Epithelial cell of proximal tubule (primary cell): ENCODE results near the gene ZNF320. TPM values are rescaled to one million over a fixed set of nuclear protein-coding genes. Genes with fewer than 3 reads are reported as not detected.
"Not testable (repeated sequence)": the region's sequence is repeated elsewhere in the genome, so short reads cannot be mapped to it uniquely, and the experiment has no call there.

Experiments
- DNase-seq: peaks from one replicate; pipeline ENCODE4 v3.0.0-alpha.2; 2011; ENCODE audit warnings: low read depth
- H3K4me3 ChIP-seq: 2 replicates; pipeline ENCODE4 v1.5.1; 2011; ENCODE audit warnings: low read depth, mild to moderate bottlenecking, low read length
- total RNA-seq: library from RNA; depleted of rRNA; stranded (reverse); fragments of >200 nt; gene quantifications from 2 replicates; pipeline ENCODE4 v1.2.3, GENCODE V29; 2015
- TF ChIP-seq, protein P1 (sequence below): conservative IDR thresholded peaks from 2 replicates; pipeline ENCODE4 v1.5.1; 2012; ENCODE audit warnings: low read depth, mild to moderate bottlenecking, low read length

Gene ZNF320
- total RNA-seq, 1 donor from 2014 or later, result 18.9 TPM

GRCh38 chr19:52923778-52924593 lies 26.6 kb upstream of the ZNF320 start:
- DNase-seq, result no peak
- peak overlapping the region; percentile 90 for H3K4me3 ChIP-seq
- TF ChIP-seq, protein P1, sequence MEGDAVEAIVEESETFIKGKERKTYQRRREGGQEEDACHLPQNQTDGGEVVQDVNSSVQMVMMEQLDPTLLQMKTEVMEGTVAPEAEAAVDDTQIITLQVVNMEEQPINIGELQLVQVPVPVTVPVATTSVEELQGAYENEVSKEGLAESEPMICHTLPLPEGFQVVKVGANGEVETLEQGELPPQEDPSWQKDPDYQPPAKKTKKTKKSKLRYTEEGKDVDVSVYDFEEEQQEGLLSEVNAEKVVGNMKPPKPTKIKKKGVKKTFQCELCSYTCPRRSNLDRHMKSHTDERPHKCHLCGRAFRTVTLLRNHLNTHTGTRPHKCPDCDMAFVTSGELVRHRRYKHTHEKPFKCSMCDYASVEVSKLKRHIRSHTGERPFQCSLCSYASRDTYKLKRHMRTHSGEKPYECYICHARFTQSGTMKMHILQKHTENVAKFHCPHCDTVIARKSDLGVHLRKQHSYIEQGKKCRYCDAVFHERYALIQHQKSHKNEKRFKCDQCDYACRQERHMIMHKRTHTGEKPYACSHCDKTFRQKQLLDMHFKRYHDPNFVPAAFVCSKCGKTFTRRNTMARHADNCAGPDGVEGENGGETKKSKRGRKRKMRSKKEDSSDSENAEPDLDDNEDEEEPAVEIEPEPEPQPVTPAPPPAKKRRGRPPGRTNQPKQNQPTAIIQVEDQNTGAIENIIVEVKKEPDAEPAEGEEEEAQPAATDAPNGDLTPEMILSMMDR, result no peak

- DNase-seq, result no peak
- TF ChIP-seq, protein P1, result no peak
- peak within 1 kb of the TSS; percentile 90 for H3K4me3 ChIP-seq
Measured at GRCh38 chr19:52922841-52923777, 25.7 kb upstream of the ZNF320 start, which contains the start of gene ZNF888. TSS of gene ZNF888 (minus strand) at chr19:52923428. CDS start at chr19:52917873, 5,555 bp downstream.

- no peak for DNase-seq
- no peak overlapping the region for H3K4me3 ChIP-seq
- TF ChIP-seq, protein P1, result no peak
Measured at GRCh38 chr19:52917531-52917930, 20.1 kb upstream of the ZNF320 start.

- no peak overlapping the region for H3K4me3 ChIP-seq
- no peak for DNase-seq
- TF ChIP-seq, protein P1, result no peak
Measured at GRCh38 chr19:52910648-52911047, 13.2 kb upstream of the ZNF320 start.

GRCh38 chr19:52904052-52904780 lies 6.8 kb upstream of the ZNF320 start:
- DNase-seq, result not testable (repeated sequence)

DNA sequence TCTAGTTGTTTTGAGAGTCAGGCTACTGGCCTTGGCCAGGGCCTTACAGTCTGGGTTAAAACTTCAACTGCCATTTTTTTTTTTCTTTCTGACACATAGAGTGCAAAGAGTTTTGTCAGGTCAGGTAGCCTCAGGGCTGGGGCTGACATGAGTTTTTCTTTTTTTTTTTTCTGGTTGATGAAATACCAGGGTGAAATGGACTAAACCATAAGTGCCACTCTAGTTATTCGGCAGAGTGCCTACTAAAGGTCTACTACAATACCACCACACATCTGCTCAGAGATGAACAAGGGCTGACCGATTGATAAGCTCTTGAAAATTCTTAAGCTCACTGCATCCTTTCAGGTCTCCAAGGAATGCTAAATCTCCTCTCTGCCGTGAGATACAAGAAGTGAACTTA lies 4.4 kb upstream of the ZNF320 start:
- H3K4me3 ChIP-seq, result no peak overlapping the region
- TF ChIP-seq, protein P1, result no peak
- DNase-seq, result no peak

More at GRCh38 chr19:52904052-52904780, 6.8 kb upstream of the ZNF320 start:
- not testable (repeated sequence) for H3K4me3 ChIP-seq

GRCh38 chr19:52898596-52898995 lies 1.2 kb upstream of the ZNF320 start:
- not testable (repeated sequence) for H3K4me3 ChIP-seq, DNase-seq
